ENCODE results near the gene SART3. TPM values are rescaled to one million over a fixed set of nuclear protein-coding genes. Genes with fewer than 3 reads are reported as not detected.

Gene SART3, protein sequence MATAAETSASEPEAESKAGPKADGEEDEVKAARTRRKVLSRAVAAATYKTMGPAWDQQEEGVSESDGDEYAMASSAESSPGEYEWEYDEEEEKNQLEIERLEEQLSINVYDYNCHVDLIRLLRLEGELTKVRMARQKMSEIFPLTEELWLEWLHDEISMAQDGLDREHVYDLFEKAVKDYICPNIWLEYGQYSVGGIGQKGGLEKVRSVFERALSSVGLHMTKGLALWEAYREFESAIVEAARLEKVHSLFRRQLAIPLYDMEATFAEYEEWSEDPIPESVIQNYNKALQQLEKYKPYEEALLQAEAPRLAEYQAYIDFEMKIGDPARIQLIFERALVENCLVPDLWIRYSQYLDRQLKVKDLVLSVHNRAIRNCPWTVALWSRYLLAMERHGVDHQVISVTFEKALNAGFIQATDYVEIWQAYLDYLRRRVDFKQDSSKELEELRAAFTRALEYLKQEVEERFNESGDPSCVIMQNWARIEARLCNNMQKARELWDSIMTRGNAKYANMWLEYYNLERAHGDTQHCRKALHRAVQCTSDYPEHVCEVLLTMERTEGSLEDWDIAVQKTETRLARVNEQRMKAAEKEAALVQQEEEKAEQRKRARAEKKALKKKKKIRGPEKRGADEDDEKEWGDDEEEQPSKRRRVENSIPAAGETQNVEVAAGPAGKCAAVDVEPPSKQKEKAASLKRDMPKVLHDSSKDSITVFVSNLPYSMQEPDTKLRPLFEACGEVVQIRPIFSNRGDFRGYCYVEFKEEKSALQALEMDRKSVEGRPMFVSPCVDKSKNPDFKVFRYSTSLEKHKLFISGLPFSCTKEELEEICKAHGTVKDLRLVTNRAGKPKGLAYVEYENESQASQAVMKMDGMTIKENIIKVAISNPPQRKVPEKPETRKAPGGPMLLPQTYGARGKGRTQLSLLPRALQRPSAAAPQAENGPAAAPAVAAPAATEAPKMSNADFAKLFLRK
- 43.5 TPM for total RNA-seq
- long read RNA-seq, full-length matches to known transcripts = 8 of 62 reads
- long read RNA-seq, partial matches to known transcripts = 44 of 62 reads
- long read RNA-seq, other reads (novel, unspliced or antisense) = 10 of 62 reads

DNA sequence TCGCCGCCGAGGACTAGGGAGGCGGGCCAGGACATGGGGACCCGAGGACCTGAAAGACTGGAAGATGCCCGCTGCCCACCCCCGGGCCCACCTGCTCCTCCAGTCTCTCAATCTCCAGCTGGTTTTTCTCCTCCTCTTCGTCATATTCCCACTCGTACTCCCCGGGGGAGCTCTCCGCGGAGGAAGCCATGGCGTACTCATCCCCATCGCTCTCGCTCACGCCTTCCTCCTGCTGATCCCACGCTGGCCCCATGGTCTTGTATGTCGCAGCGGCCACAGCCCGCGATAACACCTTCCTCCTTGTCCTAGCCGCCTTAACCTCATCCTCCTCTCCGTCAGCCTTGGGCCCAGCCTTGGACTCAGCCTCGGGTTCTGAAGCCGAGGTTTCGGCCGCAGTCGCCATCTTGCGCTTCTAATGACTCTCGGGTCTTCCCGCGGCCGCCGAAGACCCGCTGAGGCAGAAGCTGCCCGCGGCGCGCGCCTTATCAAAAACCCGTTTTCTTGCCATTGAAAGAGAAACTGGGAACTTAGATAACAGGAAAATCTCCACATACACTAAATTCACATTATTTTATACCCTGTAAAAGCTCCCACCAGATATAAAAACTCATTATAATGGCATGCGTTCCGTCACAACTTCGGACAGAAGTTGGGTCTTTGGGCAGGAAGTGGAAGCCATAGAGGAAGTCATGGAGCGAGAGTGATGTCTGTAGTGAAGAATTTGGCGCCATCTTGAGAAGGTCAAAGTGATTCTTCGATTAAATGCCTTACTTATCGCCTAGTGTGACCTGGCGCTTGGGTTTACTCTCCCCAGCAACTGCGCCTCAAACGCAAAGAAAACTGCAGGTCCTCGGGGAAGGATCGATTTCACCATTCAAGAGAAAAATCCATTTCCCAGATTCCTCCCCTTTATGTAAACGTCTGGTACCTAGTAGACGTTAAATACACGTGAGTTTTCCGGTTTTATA lies at the start of gene SART3:
Gene SART3, minus strand, starts transcription at position 422 of the 968 bp plus-strand sequence. Its CDS starts 19 bp downstream, at position 403.
- DNase-seq (ENCODE audit: low spot score) = no peak

DNA sequence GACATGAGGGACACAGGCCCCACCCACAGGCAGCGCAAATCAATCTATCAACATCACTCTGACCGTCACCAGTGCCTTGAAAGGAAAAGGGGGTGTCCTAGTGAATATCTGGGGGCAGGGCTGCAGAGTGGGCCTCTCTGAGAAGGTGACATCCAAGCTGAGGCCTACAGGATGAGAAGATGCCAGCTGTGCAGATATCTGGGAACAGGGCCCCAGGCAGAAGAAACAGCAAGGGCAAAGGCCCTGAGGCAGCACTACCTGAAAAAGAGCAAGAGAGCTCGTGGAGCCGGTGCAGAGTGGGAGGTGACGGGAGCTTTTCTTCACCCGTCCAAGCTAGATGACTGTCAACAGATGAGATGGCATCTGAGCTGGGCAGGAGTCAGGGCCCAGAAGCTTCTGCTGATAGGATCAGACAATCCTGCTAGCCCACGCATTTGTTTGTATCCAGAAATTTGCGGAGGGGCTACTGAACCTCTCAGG lies 49.4 kb upstream of the SART3 start:
- DNase-seq (ENCODE audit: low spot score) = no peak

DNA sequence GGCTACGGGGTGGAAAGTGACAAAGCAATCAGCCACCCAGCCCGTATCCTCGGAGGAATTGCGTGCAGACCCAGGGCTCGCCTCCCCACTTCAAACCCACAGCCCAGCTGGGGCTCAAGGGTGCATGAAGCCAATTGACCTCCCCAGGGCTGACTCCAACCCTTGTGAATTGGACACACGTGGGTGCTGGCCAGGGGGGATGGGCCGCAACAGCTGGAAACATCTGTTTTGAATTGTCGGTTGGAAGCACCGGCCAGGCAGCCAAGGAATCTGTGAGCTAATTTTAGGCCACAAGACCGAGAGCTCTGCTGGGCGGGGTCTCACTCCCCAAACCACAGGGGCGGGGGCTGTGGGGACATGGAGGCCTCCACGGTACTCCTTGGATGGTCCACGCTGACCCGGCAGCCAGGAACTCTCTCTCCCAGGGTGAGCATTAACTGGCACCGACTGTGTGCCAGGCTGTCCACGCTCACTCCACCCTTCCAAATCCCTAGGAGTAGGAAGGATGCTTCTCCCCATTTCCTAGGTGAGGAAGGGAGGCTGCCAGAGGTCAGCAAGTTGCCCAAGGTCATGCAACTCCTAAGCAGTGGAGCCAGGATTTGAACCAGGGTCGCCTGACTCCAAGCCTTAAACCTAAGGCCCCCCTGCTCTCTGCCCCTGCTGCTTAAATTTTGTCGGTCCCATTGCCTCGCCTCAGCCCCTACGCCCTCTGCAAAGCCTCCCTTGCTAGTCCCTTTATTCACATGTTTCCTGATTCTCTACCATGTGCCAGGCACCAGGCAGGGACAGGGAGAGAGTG lies 48.8 kb upstream of the SART3 start:
- no peak for DNase-seq (ENCODE audit: low spot score)

DNA sequence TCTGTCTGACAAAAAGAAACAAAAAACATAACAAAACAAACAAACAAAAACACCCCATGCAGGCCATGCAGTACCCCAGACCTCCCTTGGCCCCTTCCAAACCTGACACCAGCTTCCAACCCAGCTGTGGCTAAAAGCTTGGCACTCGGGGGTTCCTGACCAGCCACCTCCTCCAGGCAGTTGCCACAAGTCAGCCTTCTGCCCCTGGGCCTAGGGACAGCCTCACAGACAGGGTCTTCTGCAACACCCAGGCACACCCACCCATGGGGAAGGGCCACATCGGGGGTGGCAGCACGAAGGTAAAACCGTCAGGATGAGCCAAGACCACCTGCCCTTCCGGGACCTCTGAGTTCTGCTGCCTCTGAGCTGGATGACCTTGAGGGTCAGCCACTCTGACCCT lies 47.6 kb upstream of the SART3 start:
- no peak for DNase-seq (ENCODE audit: low spot score)

DNA sequence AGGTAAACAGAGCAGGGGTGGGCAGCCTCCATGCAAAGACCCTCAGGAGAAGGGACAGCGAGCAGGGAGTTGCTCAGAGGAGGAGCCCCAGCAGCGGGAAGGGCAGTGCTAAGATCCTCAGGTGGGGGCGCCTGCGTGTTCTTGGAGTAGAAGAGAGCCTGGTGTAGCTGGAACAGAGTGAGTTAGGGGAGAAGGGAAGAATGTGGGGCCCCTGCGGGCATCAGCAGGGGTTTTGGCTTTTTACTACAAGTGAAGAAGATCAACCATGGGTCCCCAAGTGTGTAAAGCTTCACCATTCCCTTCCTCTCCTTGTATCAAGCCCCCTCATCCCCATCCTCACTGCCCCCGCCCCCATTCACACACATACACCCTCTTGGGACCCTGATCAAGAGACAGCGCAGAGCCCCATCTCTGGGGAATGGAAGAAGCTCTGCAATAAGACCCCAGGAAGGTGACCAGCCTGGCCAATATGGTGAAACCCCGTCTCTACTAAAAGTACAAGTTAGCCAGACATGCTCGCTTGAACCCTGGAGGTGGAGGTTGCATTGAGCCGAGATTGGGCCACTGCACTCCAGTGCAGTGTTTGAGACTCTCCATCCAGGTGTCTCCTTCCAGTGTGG lies 47.1 kb upstream of the SART3 start:
- no peak for DNase-seq (ENCODE audit: low spot score)

DNA sequence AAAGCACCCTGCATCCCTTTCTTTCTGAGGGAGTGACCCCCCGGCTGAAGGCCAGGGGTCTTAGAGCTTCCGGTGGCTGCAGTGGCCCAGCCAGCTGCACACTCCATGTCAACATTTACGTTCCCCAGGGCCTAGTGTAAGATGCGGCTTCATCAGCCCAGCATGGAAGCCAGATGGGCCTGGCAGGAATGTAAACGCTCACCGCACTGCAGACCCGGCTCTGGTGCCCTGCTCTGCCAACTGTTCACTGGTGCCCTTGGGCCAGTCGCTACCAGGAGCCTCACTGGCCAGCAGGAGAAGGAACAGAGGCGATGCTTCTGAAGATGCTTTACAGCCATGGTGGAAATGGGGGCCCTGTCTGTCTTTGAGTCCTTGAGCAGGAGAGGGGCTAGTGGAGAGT lies 45.5 kb upstream of the SART3 start:
- DNase-seq (ENCODE audit: low spot score) = no peak

DNA sequence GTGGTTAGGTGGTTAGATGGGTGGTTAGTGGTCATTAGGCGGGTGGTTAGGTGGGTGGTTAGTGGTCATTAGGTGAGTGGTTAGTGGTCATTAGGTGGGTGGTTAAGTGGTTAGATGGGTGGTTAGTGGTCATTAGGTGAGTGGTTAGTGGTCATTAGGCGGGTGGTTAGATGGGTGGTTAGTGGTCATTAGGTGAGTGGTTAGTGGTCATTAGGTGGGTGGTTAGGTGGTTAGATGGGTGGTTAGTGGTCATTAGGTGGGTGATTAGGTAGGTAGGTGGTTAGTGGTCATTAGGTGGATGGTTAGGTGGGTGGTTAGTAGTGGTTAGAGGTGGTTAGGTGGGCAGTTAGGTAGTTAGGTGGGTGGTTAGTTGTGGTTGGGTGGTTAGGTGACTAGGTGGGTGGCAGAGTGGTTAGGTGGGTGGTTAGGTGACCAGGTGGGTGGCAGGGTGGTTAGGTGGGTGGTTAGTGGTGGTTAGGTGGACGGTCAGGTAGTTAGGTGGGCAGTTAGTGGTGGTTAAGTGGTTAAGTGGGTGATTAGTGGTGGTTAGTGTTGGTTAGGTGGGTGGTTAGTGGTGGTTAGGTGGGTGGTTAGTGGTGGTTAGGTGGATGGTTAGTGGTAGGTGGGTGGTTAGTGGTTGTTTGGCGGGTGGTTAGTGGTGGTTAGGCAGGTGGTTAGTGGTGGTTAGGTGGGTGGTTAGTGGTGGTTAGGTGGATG lies 44.9 kb upstream of the SART3 start:
- DNase-seq (ENCODE audit: low spot score) = no peak

DNA sequence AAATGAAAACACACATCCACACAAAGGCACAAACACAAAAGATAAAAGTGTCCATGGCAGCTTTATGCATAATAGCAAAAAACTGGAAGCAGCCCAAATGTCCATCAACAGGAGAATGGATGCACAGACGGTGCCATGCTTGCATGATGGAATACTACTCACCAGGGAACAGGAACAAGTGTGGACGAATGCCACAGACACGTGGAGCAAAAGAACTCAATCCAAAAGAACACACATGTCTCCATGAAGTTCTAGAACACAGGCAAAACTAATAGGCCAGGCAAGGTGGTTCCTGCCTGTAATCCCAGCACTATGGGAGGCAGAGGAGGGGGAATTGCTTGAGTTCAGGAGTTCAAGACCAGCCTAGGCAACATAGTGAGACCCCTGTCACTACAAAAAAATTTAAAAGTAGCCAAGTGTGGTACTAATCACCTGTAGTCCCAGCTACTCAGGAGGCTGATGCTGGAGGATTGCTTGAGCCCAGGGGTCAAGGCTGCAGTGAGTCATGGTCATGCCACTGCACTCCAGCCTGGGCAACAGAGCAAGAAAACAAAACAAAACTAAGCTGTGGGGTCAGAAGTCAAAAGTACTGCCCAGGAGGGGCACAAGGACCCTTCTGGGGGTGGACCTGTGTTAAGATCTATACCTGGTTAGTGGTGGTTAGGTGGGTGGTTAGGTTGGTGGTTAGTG lies 44.2 kb upstream of the SART3 start:
- no peak for DNase-seq (ENCODE audit: low spot score)

DNA sequence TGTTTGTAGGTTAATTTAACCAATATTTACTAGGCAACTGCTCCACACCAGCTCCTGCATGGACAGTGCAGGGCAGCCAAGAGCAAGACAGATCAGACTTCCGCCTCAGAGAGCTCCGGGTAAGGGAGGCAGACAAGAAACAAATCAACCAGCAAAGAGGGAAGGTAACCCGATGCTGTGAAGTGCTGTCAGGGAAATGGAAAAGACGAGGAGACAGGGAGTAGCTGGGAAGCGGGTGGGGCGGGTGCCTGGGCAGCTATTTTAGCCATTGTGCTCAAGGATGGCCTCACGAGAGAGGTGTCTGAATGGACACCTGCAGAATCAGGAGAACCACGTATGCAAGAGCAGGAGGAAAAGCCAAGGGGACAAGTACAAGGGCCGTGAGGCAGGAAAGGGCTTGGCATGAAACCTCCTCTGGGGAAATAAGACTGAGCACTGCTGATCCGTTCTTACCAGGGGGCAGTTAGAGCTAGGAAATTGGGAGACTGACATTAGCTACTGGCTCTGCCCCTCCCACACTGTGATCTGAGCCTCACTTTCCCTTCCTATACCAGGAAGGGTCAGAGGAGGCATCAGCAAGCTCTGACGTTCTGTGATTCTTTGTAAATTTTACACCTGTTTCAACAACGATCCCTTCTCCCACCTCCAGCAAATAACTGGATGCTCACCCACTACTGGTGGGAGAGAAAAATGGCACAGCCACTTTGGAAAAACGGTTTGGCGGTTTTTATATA lies 43.4 kb upstream of the SART3 start:
- DNase-seq (ENCODE audit: low spot score) = no peak

DNA sequence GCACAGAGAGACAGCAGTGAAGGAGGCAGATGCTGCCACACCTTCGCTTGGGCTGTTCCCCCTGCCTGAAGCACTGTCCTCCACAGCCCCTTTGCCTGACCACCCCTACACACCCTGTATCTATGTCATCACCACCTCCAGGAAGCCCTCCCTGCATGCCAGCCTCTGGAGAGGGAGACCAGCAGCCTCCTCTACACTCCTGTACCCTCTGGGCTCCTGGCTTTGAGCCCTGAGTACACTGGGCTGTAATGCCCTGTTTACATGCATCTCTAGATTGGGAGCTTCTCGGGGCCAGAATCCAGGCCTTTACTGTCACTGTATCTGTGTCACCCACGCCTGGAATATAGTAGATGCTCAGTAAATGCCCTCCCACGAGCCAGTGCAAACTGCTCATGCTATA lies 42.8 kb upstream of the SART3 start:
- no peak for DNase-seq (ENCODE audit: low spot score)

DNA sequence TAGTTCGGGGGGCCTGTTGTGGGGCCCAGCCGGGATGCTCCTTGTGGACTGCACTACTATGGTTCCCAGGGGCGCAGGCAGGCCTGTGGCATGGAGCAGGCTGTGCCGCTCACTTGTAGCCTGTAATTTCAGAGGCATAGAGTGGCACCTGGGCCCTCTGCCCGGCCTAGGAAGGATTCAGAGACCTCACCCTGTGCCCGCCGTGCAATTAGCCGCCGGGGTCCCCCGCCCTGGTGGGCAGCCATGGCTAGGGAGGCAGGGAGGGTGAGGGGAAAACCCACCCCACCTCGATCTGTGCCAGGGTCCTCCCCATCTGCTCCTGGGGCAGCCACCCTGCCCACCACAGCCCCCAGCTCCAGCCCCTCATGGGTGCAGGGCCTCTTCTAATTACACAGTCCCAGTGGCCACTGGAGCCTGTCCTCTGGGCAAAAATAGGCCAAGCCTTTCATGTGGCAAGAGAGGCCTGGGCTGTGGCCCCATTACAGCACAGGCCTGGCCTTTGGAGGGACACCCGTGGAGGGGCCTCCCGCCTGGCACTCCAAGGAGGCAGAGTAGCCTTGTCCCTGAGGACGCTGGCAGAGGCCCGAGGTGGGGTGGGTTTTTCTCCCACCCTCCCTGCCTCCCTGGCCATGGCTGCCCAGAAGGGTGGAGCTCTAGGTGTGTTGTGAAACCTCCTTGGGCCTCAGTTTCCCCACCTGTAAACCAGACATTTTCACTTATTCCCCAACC lies 42.2 kb upstream of the SART3 start:
- no peak for DNase-seq (ENCODE audit: low spot score)

DNA sequence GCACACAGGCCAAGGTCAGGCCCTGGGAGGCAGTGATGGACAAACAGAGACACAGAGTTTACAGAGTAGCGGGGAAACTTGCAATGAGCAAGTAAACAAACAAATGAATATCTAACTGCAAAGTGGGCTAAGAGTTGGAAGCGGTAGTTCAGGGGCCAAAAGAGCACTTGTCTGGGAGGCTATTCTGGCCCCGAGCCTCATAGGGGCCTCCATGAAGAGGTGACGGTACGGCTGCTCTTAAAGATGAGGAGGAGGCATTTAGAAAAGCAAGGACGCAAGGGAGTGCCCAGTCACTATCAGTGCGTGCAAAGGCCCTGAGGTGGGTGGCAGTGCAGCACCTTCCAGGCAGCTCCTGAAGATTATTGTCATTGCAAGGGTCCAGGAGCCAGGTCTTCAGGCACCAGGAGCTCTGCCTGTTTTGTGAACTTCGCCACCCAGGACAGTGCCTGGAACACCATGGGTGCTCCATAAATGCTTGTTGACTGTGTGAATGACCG lies 41.3 kb upstream of the SART3 start:
- no peak for DNase-seq (ENCODE audit: low spot score)

DNA sequence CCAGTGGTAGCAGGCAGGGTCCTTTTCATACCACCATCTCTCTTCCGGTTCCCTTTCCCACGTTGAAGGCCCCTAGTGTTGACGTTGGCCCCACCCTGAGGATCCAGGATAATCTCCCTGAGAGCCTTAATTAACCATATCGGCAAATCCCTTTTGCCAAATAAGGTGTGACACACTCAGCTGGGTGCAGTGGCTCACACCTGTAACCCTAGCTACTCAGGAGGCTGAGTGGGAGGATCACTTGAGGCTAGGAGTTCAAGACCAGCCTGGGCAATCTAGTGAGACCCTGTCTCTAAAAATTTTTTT lies 39.7 kb upstream of the SART3 start:
- DNase-seq (ENCODE audit: low spot score) = no peak

DNA sequence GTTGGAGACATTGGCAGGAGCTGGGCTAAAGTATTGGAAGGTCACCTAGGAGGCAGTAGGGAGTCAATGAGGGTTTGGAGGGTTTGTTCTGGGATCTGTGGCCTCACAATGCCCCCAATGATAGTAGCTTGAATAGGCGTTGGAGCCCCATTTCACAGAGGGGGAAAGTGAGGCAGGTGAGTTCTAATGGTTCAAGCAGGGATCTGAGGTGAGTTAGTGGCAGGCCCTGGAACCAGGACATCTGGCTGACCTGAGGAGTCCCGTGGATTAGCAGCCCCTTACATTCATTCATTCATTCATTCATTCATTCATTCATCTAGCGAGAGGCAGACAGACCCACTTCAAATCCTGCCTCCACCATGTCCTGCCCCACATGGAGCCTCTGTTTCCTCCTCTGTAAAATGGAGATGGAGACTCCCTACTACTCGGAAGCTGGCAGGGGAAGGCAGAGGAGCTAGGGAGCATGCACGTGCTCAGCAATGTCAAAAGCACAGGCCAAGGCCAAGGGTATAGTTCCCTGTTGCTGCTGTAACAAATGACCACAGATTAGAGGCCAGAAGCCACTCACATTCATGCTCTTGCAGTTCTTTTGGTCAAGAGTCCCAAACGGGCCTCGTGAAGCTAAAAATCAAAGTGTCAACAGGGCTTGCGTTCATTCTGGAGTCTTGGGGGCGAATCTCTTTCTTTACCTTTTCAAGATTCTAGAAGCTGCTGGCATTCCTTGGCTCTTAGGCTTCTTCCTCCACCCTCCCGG lies 39.2 kb upstream of the SART3 start:
- no peak for DNase-seq (ENCODE audit: low spot score)

DNA sequence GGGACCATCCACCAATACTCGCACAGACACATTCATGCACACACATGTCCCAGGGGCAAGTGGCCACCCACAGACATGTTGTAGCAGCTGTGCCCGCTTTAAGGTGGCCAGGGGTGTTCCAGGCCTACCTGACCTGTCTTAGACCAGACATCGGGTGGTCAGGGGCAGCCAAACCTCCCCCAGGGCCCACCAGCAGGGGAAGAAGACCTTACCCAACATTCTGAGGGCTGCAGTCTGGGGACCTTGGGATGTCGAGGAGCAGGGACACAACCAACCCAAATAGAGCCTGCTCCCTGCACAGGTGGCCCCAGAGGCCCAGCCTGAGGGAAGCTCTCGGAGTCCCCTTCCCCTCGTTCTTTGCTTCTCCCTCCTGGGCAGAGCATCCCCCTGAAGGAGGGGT lies 38.6 kb upstream of the SART3 start:
- DNase-seq (ENCODE audit: low spot score) = no peak

All from mesenteric fat pad (tissue), 1 donor.